ENCODE measurements around the gene GFRAL.

The GFRAL gene, protein sequence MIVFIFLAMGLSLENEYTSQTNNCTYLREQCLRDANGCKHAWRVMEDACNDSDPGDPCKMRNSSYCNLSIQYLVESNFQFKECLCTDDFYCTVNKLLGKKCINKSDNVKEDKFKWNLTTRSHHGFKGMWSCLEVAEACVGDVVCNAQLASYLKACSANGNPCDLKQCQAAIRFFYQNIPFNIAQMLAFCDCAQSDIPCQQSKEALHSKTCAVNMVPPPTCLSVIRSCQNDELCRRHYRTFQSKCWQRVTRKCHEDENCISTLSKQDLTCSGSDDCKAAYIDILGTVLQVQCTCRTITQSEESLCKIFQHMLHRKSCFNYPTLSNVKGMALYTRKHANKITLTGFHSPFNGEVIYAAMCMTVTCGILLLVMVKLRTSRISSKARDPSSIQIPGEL

DNA sequence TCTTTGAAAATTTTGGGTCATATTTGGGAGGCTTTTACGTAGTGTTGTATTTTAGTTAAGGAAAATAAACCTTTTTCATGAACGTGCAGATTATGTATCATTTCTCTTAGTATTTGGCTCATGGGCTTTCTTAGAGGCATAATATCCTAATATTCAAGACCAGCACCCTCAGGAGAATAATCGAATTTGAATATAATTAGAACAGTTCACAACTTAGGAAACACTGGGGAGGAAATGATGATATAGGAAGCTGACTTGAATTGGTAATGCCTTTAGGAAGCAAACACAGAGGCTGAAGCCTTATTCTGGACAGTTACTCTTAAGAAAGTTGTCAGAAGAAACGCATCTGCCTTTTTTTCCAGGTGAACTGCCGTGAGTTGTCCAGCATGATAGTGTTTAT is at the start of gene GFRAL:
Gene GFRAL, plus strand, starts transcription at position 301 of the 400 bp plus-strand sequence. Its CDS starts 86 bp downstream, at position 387.
- in situ Hi-C loops (cut with MboI; ENCODE audit: low sequenced_read_pairs, unreplicated experiment), result no loop called here
- TF ChIP-seq, protein P1, sequence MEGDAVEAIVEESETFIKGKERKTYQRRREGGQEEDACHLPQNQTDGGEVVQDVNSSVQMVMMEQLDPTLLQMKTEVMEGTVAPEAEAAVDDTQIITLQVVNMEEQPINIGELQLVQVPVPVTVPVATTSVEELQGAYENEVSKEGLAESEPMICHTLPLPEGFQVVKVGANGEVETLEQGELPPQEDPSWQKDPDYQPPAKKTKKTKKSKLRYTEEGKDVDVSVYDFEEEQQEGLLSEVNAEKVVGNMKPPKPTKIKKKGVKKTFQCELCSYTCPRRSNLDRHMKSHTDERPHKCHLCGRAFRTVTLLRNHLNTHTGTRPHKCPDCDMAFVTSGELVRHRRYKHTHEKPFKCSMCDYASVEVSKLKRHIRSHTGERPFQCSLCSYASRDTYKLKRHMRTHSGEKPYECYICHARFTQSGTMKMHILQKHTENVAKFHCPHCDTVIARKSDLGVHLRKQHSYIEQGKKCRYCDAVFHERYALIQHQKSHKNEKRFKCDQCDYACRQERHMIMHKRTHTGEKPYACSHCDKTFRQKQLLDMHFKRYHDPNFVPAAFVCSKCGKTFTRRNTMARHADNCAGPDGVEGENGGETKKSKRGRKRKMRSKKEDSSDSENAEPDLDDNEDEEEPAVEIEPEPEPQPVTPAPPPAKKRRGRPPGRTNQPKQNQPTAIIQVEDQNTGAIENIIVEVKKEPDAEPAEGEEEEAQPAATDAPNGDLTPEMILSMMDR (IDR thresholded peaks at IDR 0.05; ENCODE audit: borderline replicate concordance, control extremely low read depth, extremely low read depth, insufficient read depth, missing control alignments), result no peak
- DNase-seq (ENCODE audit: low spot score), result no peak

DNA sequence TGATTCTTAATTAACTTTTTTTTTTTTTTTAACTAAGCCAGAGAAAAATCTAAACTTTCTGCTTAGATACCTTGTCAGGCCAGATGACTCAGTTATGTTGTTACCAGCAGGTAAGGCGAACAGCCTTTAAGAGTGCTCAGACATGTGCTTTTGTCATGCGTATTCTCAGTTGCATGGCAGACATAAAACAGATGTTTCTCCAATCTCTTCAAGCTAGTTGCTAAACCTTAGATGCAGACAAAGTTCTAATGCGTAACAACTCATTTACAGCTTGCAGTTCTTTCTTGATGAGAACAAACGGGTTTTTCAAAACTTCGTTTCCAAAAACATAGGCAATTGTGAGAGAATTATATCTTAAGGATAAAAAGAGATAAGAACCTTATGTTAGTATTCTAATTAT is 49.6 kb upstream of the GFRAL start:
- TF ChIP-seq, protein P1 (IDR thresholded peaks at IDR 0.05; ENCODE audit: borderline replicate concordance, control extremely low read depth, extremely low read depth, insufficient read depth, missing control alignments), result no peak
- no peak for DNase-seq (ENCODE audit: low spot score)
- in situ Hi-C loops (cut with MboI; ENCODE audit: low sequenced_read_pairs, unreplicated experiment), result no loop called here

DNA sequence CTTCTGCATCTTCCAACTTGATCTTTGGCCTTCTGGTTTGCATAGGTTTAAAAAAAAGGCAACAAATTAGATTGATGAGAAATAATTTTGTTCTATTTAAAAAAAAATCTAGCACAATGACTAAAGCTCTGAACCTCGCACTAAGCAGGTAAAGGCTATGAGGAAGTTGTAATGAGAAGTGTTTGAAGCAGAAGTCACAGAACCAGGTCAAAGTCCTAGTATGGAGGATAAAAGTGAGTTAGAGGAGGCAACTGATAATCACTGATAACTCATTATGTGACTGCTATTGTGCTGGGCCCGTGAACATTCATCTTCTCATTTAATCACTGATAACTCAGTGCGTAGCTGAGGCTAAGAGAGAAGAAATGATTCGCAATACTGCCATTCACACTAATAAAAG is 46.1 kb upstream of the GFRAL start:
- in situ Hi-C loops (cut with MboI; ENCODE audit: low sequenced_read_pairs, unreplicated experiment), result no loop called here
- TF ChIP-seq, protein P1 (IDR thresholded peaks at IDR 0.05; ENCODE audit: borderline replicate concordance, control extremely low read depth, extremely low read depth, insufficient read depth, missing control alignments), result no peak
- DNase-seq (ENCODE audit: low spot score), result no peak

DNA sequence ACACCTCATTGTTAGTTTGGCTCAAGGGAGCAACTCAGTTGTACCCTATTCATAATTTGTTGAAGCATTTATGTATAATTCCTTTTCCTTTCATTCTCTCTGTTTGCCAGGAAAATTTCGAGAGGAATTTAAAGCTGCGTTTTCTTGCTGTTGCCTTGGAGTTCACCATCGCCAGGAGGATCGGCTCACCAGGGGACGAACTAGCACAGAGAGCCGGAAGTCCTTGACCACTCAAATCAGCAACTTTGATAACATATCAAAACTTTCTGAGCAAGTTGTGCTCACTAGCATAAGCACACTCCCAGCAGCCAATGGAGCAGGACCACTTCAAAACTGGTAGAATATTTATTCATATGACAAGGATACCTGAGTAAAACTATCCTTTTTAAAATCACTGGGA is 45.2 kb upstream of the GFRAL start:
- TF ChIP-seq, protein P1 (IDR thresholded peaks at IDR 0.05; ENCODE audit: borderline replicate concordance, control extremely low read depth, extremely low read depth, insufficient read depth, missing control alignments), result no peak
- DNase-seq (ENCODE audit: low spot score), result no peak
- in situ Hi-C loops (cut with MboI; ENCODE audit: low sequenced_read_pairs, unreplicated experiment), result no loop called here

DNA sequence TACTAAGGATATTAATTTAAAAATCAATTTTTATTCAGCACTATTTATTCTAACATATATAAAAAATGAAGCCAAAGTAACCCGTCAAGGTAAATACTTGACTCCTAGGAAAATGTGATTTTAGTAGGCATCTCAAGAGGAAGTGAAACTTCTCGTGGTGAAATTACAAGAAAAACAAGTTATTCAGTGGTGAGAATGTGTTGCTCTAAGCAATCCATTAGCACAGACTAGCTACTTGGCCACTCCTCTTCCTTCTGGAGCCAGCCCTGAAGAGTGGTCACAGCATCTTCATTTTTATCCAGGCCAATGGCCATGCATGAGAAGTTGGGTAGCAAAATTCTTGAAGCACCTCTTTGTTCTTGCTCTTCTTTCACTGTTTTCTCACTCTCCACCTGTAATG is 40.4 kb upstream of the GFRAL start:
- no peak for DNase-seq (ENCODE audit: low spot score)
- in situ Hi-C loops (cut with MboI; ENCODE audit: low sequenced_read_pairs, unreplicated experiment), result no loop called here
- TF ChIP-seq, protein P1 (IDR thresholded peaks at IDR 0.05; ENCODE audit: borderline replicate concordance, control extremely low read depth, extremely low read depth, insufficient read depth, missing control alignments), result no peak

DNA sequence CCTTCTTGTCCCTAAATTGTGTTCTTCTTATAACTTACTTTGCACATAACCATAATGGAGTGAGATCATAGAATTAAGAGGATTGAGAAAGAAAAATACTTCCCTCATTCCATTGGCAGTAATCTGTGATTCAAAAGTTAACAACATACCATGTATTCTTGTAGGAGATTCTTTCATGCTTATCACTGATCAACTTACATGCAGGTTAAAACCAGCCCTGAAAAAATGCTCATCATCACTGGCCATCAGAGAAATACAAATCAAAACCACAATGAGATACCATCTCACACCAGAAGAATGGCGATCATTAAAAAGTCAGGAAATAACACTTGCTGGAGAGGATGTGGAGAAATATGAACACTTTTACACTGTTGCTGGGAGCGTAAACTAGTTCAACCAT is 36.5 kb upstream of the GFRAL start:
- in situ Hi-C loops (cut with MboI; ENCODE audit: low sequenced_read_pairs, unreplicated experiment), result no loop called here
- TF ChIP-seq, protein P1 (IDR thresholded peaks at IDR 0.05; ENCODE audit: borderline replicate concordance, control extremely low read depth, extremely low read depth, insufficient read depth, missing control alignments), result no peak
- no peak for DNase-seq (ENCODE audit: low spot score)

Data from GM13976 (cell line).